Measurements from ENCODE around the gene SLC1A2. TPM values are rescaled to one million over a fixed set of nuclear protein-coding genes. Genes with fewer than 3 reads are reported as not detected.

SLC1A2 gene
- polyA plus RNA-seq (2012; ENCODE audit: insufficient read depth, insufficient read length, low read depth) = not detected

DNA sequence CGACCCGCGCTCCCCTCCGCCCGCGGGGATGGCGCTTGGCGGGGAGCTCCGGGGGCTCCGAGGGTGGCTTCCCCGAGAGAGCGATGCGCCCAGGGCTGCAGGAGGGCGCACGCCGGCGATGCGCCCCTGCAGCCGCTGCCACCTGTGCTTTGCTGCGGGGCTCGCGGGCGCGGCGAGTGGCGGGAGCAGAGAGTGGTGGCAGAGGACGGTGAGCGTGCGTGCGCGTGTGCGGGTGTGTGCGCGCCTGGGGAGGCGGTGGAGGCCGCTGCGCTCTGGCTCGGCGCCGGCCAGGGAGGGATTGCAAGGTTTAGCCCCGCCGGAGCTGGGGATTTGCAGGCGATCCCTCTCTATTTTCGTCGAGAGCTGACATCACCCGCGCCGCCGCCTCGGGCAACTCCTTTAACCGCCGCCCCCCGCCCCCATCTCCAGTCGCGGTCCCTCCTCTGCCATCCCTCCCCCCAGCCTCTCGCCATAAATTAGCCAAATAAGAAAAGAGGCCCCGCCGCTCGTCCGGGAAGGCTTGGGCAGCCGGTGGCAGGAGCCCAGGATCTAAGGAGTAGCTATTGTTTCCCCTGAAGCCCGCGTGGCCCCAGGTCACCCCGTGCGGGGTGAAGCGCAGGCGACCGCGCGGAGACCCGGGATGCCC is at the start of gene SLC1A2:
TSS of gene SLC1A2 (minus strand) at position 375 of the 646 bp plus-strand sequence. CDS start 592 bp downstream, outside the sequence.
- TF ChIP-seq, protein P1, sequence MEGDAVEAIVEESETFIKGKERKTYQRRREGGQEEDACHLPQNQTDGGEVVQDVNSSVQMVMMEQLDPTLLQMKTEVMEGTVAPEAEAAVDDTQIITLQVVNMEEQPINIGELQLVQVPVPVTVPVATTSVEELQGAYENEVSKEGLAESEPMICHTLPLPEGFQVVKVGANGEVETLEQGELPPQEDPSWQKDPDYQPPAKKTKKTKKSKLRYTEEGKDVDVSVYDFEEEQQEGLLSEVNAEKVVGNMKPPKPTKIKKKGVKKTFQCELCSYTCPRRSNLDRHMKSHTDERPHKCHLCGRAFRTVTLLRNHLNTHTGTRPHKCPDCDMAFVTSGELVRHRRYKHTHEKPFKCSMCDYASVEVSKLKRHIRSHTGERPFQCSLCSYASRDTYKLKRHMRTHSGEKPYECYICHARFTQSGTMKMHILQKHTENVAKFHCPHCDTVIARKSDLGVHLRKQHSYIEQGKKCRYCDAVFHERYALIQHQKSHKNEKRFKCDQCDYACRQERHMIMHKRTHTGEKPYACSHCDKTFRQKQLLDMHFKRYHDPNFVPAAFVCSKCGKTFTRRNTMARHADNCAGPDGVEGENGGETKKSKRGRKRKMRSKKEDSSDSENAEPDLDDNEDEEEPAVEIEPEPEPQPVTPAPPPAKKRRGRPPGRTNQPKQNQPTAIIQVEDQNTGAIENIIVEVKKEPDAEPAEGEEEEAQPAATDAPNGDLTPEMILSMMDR (IDR thresholded peaks at IDR 0.05; ENCODE audit: low read depth, low read length) = no peak
- Histone ChIP-seq H3K4me1 (no peaks in the 10 kb centered on the region), H3K27me3 (peaks cover 62% of the 10 kb centered on the region), H3K36me3 (no peaks in the 10 kb centered on the region), H3K9me3 (no peaks in the 10 kb centered on the region), H3K4me3 (ENCODE audit: low read depth, low read length) (no peak within 1 kb of the TSS)
- peak; percentile 10 for DNase-seq

DNA sequence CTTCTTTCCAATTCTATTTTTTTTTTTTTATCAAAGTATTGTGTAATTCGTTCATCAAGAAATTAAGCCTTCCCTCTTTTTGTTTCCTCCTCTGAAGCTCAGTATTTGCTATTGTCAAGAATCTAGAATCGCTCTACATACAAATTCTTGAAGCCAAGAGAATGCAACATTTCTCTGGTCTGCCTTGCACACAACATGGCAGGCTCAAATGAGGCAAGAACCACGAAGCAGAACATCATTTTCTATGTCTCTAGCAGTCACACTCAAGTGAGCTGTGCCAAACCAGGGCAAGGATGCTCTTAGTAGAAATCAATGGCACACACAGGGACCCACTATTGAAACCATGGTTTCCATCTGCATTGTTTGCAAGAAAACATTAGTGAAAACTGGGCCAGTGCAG is 46.7 kb upstream of the SLC1A2 start:
- Histone ChIP-seq H3K4me3 (ENCODE audit: low read depth, low read length) (no peak overlapping the region), H3K4me1 (no peaks in the 10 kb centered on the region)
- TF ChIP-seq, protein P1 (IDR thresholded peaks at IDR 0.05; ENCODE audit: low read depth, low read length) = no peak

DNA sequence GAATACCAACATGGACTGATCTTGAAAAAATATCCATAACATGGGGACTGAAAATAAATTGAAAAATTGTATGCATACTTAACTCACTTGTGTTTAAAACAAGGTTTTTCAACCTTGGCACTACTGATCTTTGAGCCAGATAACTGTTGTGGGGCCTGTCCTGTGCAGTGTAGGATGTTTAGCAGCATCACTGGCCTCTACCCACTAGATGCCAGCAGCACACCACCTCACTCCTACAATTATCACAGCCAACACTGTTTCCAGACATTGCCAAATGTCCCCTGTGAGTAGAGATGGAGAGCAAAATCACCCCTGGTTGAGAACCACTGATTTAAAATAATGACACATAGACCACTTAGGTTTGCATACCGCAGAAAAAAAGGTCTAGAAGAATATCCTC is 45.0 kb upstream of the SLC1A2 start:
- no peak for DNase-seq
- Histone ChIP-seq H3K27me3 (no peaks in the 10 kb centered on the region), H3K4me3 (ENCODE audit: low read depth, low read length) (no peak overlapping the region), H3K4me1 (no peaks in the 10 kb centered on the region), H3K9me3 (no peaks in the 10 kb centered on the region), H3K36me3 (no peaks in the 10 kb centered on the region)
- TF ChIP-seq, protein P1 (IDR thresholded peaks at IDR 0.05; ENCODE audit: low read depth, low read length) = no peak

More for the DNA sequence above, 46.7 kb upstream of the SLC1A2 start:
- Histone ChIP-seq H3K9me3 (no peaks in the 10 kb centered on the region), H3K27me3 (no peaks in the 10 kb centered on the region), H3K36me3 (no peaks in the 10 kb centered on the region)
- no peak for DNase-seq

DNA sequence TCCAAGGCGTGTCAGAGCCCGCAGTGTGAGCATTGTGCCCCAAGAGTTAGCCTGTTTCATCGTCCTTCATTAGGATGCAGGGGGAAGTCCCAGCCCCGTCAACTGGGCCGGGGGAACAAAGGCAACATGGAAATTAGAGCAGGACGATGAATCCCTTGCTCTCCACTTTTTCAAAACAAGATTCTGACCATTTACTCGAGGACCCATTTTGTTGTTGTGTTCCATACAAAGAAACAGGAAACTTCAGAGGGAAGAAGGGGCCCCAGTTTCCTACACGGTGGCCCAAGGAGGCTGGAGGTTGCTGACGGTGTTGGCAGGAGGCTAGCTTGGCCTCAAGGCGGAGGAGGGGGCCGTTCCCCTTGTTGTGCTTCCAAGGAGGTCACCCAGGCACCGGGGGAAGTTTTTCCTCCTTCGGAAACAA is 44.0 kb upstream of the SLC1A2 start:
- Histone ChIP-seq H3K4me3 (ENCODE audit: low read depth, low read length) (no peak overlapping the region), H3K36me3 (no peaks in the 10 kb centered on the region), H3K27me3 (no peaks in the 10 kb centered on the region), H3K9me3 (no peaks in the 10 kb centered on the region), H3K4me1 (no peaks in the 10 kb centered on the region)
- DNase-seq = no peak
- TF ChIP-seq, protein P1 (IDR thresholded peaks at IDR 0.05; ENCODE audit: low read depth, low read length) = no peak

DNA sequence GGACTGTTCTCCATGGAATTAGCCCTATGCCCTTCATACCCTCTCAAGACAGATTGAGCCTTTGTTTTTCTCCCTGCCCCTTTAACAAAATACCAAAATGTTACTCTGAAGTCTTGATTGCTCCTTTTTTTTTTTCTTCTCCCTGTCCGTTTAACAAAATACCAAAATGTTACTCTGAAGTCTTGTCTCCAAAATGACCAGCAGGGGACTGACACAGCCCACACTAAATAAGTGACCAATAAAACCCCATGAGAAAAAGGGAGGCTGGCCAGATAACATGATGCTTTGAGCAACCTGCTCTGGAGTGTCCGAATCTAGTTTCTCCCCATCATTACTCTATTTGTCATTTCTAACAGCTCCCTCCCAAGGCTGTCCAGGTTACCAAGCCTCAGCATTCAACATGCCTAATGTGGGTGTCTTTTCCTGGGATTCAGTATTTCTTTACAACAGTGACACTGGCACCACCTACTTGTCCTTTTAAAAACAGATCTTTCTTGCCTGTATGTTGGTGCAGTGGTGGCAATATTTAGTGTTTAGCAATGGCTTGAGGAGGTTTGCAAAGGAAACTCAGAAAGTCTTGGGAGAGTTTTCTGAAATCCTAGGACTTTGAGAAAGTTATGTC is 42.7 kb upstream of the SLC1A2 start:
- no peaks in the 10 kb centered on the region for H3K27me3 ChIP-seq
- no peaks in the 10 kb centered on the region for H3K4me1 ChIP-seq
- no peak for DNase-seq
- TF ChIP-seq, protein P1 (IDR thresholded peaks at IDR 0.05; ENCODE audit: low read depth, low read length) = no peak
- no peaks in the 10 kb centered on the region for H3K9me3 ChIP-seq
- no peak overlapping the region for H3K4me3 ChIP-seq (ENCODE audit: low read depth, low read length)
- no peaks in the 10 kb centered on the region for H3K36me3 ChIP-seq

DNA sequence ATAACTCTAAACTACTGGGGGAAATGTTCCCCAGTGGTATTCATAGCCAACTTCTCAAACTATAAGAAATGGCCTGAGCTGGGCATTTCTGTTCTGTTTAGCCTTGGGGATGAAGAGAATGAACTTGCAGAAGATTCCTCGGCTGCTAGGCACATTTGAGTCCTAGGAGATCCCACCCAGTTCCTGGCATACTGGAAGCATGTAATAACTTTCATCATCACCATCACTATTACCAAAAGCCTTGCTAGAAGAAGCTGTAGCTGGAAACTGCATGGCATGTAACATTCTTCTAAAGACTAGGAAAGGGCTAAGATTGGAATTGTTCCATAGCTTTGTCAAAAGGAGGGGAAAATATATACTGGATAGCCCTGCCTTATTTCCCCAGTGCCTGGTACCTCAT is 40.1 kb upstream of the SLC1A2 start:
- H3K4me3 ChIP-seq (ENCODE audit: low read depth, low read length) = no peak overlapping the region
- no peaks in the 10 kb centered on the region for H3K9me3 ChIP-seq
- DNase-seq = no peak
- H3K4me1 ChIP-seq = no peaks in the 10 kb centered on the region
- no peaks in the 10 kb centered on the region for H3K27me3 ChIP-seq
- TF ChIP-seq, protein P1 (IDR thresholded peaks at IDR 0.05; ENCODE audit: low read depth, low read length) = no peak
- H3K36me3 ChIP-seq = no peaks in the 10 kb centered on the region
